ENCODE measurements around the gene PLN.

DNA sequence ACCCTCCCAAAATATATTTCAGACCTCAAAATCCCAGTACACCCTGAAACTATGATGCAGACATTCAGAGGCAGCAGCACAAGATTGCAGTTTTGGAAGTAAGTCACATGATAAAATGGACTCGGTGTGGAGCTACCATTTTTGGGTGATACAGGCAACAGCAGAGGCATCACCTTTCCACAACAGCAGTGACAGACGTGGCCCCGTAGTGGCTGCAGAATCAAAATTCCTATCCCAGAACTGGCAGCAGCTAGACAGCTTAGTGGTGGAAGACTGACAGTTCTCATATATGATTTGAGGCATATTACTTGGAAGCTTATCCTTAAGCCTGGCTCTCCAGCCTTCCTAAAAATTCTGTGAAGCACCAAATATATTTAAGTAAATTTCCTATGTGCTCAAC lies 19.9 kb downstream of the PLN start:
- TF ChIP-seq, protein P1, sequence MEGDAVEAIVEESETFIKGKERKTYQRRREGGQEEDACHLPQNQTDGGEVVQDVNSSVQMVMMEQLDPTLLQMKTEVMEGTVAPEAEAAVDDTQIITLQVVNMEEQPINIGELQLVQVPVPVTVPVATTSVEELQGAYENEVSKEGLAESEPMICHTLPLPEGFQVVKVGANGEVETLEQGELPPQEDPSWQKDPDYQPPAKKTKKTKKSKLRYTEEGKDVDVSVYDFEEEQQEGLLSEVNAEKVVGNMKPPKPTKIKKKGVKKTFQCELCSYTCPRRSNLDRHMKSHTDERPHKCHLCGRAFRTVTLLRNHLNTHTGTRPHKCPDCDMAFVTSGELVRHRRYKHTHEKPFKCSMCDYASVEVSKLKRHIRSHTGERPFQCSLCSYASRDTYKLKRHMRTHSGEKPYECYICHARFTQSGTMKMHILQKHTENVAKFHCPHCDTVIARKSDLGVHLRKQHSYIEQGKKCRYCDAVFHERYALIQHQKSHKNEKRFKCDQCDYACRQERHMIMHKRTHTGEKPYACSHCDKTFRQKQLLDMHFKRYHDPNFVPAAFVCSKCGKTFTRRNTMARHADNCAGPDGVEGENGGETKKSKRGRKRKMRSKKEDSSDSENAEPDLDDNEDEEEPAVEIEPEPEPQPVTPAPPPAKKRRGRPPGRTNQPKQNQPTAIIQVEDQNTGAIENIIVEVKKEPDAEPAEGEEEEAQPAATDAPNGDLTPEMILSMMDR (IDR thresholded peaks at IDR 0.05; ENCODE audit: low read length), result no peak
- TF ChIP-seq EZH2 (IDR thresholded peaks at IDR 0.05; ENCODE audit: borderline replicate concordance, low read length), result no peak

All from OCI-LY1 (cell line).